HS-27A (cell line): ENCODE data around the gene PPP4R1.
"Not testable (repeated sequence)": the region's sequence is repeated elsewhere in the genome, so short reads cannot be mapped to it uniquely, and the experiment has no call there.

Experiments
- DNase-seq: peaks from one replicate; pipeline ENCODE4 v3.0.0-alpha.2; 2012; ENCODE audit warnings: low read depth, missing footprints

PPP4R1 gene

GRCh38 chr18:9628984-9629383 is 14.6 kb upstream of the PPP4R1 start:
- DNase-seq = no peak

GRCh38 chr18:9627642-9628041 is 13.3 kb upstream of the PPP4R1 start:
- no peak for DNase-seq

GRCh38 chr18:9619990-9620389 is 5.6 kb upstream of the PPP4R1 start:
- DNase-seq = no peak

GRCh38 chr18:9619545-9619944 is 5.2 kb upstream of the PPP4R1 start:
- no peak for DNase-seq

GRCh38 chr18:9619056-9619455 is 4.7 kb upstream of the PPP4R1 start:
- DNase-seq = no peak

GRCh38 chr18:9617006-9617542 is 2.7 kb upstream of the PPP4R1 start:
- no peak for DNase-seq

- no peak for DNase-seq
Observed at GRCh38 chr18:9616049-9616448, 1.7 kb upstream of the PPP4R1 start.

- DNase-seq = no peak
Observed at GRCh38 chr18:9615280-9615797, 980 bp upstream of the PPP4R1 start.

- DNase-seq = no peak
Observed at GRCh38 chr18:9613550-9614400, 584 bp downstream of the PPP4R1 start.

- DNase-seq = no peak
Observed at GRCh38 chr18:9612977-9613376, 1.4 kb downstream of the PPP4R1 start.

- no peak for DNase-seq
Observed at GRCh38 chr18:9612215-9612830, 2.0 kb downstream of the PPP4R1 start.

- DNase-seq = no peak
Observed at GRCh38 chr18:9609190-9609589, 5.2 kb downstream of the PPP4R1 start.

GRCh38 chr18:9608728-9609127 is 5.6 kb downstream of the PPP4R1 start:
- DNase-seq = no peak

GRCh38 chr18:9608298-9608697 is 6.1 kb downstream of the PPP4R1 start:
- DNase-seq = no peak

- DNase-seq = not testable (repeated sequence)
Observed at GRCh38 chr18:9607111-9607510, 7.2 kb downstream of the PPP4R1 start.

GRCh38 chr18:9606039-9606438 is 8.3 kb downstream of the PPP4R1 start:
- DNase-seq = no peak

- no peak for DNase-seq
Observed at GRCh38 chr18:9604348-9604747, 10.0 kb downstream of the PPP4R1 start.

- no peak for DNase-seq
Observed at GRCh38 chr18:9599328-9599727, 15.0 kb downstream of the PPP4R1 start.

GRCh38 chr18:9597609-9598008 is 16.8 kb downstream of the PPP4R1 start:
- DNase-seq = no peak

GRCh38 chr18:9596843-9597526 is 17.4 kb downstream of the PPP4R1 start:
- no peak for DNase-seq

GRCh38 chr18:9596226-9596625 is 18.1 kb downstream of the PPP4R1 start:
- no peak for DNase-seq

- no peak for DNase-seq
Observed at GRCh38 chr18:9594823-9595596, 19.3 kb downstream of the PPP4R1 start.
